CD4-positive, alpha-beta T cell (primary cell): ENCODE results near the gene ELF2. TPM values are rescaled to one million over a fixed set of nuclear protein-coding genes. Genes with fewer than 3 reads are reported as not detected.
A peak's percentile ranks its signal among the peaks of the same experiment; 100 is the strongest.

Source experiments
- ATAC-seq: fragments of 200-7000 bp; cut with Tn5 transposase; one replicate; pipeline ENCODE4 v1.10.0; 2022; ENCODE audit warnings: mild to moderate bottlenecking; ENCODE audit not compliant: poor library complexity
- CTCF ChIA-PET: fragments of 350-600 bp; sonication (Branson Sonifier 250); formaldehyde crosslinking; loops from one replicate; lab custom pipeline; 2021; ENCODE audit warnings: antibody characterized with exemption, inconsistent platforms; lab: Charles Lee
- POLR2A ChIA-PET: fragments of 350-600 bp; sonication (Branson Sonifier 250); formaldehyde crosslinking; loops from one replicate; lab custom pipeline; 2021; ENCODE audit warnings: antibody characterized with exemption, inconsistent platforms; lab: Charles Lee
- DNase-seq, 14 experiments: peaks; one replicate each; pipeline ENCODE4 v3.0.0-alpha.2; 2013 to 2020; ENCODE audit warnings: mixed read lengths in 2 of 14
- H3K27ac ChIP-seq, 2 donors: one replicate each; pipeline versions ENCODE4 v1.5.1 to v1.7.0; 2013; ENCODE audit warnings: low read length in 2 of 2, low read depth in 1 of 2, mild to moderate bottlenecking in 1 of 2
- H3K27me3 ChIP-seq, 2 experiments: 1 replicate in 1 of 2; 2 replicates in 1 of 2; pipeline versions ENCODE4 v1.6.1 to v1.7.0; 2013; ENCODE audit warnings: low read length in 2 of 2, control low read depth in 1 of 2, mild to moderate bottlenecking in 1 of 2, moderate library complexity in 1 of 2; ENCODE audit not compliant: insufficient read depth in 2 of 2, control insufficient read depth in 1 of 2
- H3K36me3 ChIP-seq: one replicate; pipeline ENCODE4 v1.6.1; 2013; ENCODE audit warnings: low read length, control low read depth; ENCODE audit not compliant: insufficient read depth
- H3K4me1 ChIP-seq: one replicate; pipeline ENCODE4 v1.6.1; 2013; ENCODE audit warnings: low read length, control low read depth; ENCODE audit not compliant: insufficient read depth
- H3K4me3 ChIP-seq: one replicate; pipeline ENCODE4 v1.5.1; 2013; ENCODE audit warnings: mild to moderate bottlenecking, low read length, moderate library complexity
- H3K9me3 ChIP-seq, 2 experiments: 1 replicate in 1 of 2; 2 replicates in 1 of 2; pipeline versions ENCODE4 v1.6.1 to v1.7.0; 2013; ENCODE audit warnings: low read length in 2 of 2, mild to moderate bottlenecking in 2 of 2, control low read depth in 1 of 2, moderate library complexity in 1 of 2; ENCODE audit not compliant: control insufficient read depth in 1 of 2, insufficient read depth in 1 of 2
- H3K27ac Mint-ChIP-seq: one replicate; pipeline ENCODE4 v1.8.0; 2020; ENCODE audit warnings: mixed read lengths
- H3K27me3 Mint-ChIP-seq: one replicate; pipeline ENCODE4 v1.8.0; 2021; ENCODE audit warnings: mixed read lengths
- H3K36me3 Mint-ChIP-seq: one replicate; pipeline ENCODE4 v1.8.0; 2021; ENCODE audit warnings: low read depth, mixed read lengths
- H3K4me1 Mint-ChIP-seq: one replicate; pipeline ENCODE4 v1.8.0; 2021; ENCODE audit warnings: low read depth, mixed read lengths
- H3K4me3 Mint-ChIP-seq: one replicate; pipeline ENCODE4 v1.8.0; 2020; ENCODE audit warnings: mild to moderate bottlenecking, mixed read lengths
- H3K9me3 Mint-ChIP-seq: one replicate; pipeline ENCODE4 v1.8.0; 2020; ENCODE audit warnings: mixed read lengths
- CTCF ChIP-seq: fragments of 200-600 bp; IDR thresholded peaks from one replicate; pipeline ENCODE4 v1.8.0; 2022; ENCODE audit warnings: antibody characterized with exemption, mild to moderate bottlenecking
- intact Hi-C, 2 experiments: fragments of 100-400 bp; cut with DNase I in 1 of 2; cut with micrococcal nuclease in 1 of 2; formaldehyde crosslinking; loops; one replicate each; pipeline versions ENCODE4 v1.15.1 to v1.9.0; 2023 to 2025; cut with DNase I, micrococcal nuclease
- total RNA-seq, 174 experiments: library from RNA in 2 of 174; stranded (reverse) in 2 of 174; gene quantifications; one replicate each; pipeline ENCODE4 v1.2.3 and lab custom pipeline; 2021 to 2026

ELF2 gene
- total RNA-seq, 2 experiments from 2014 or later: 83.3 to 84.1 TPM

DNA sequence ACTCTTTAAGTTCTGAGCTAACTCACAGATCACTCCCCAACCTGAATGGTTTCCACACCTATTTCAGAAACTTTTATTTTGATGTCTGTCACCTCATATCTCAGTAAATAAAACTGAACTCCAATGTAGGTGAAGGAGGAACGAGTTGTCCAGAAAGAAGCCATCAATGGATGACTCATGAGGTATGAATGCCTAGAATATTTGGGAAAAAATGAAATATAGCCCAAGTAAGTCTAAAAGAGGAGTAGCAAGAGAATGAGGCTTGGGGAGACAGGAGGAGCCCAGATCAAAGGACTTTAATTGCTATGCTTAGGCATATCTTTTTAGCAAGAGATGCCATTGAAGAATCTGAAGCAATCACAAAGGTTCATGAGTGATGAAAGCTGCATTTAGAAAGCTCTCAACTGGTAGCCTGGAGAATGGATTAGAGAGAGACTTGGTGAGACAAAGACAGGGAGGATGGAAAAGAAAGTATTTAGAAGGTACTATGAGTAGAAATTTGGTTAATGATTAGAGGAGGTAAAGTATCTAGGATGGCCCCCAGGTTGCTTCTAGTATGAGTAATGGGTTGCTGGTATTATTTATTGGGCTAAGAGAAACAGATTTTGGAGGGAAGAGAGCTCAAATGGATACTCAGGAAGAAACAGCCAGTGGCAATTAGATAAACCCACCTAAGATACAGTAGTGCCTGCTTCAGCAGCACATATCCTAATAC, 122.1 kb downstream of the ELF2 start:
- H3K9me3 ChIP-seq: no peaks in the 10 kb centered on the region
- DNase-seq (no peak), ATAC-seq (no peak)
- H3K4me3 ChIP-seq: no peak overlapping the region
- Mint-ChIP-seq H3K36me3 (peaks cover 76% of the 10 kb centered on the region), H3K4me3 (no peak overlapping the region), H3K4me1 (peaks cover 37% of the 10 kb centered on the region), H3K27ac (peak overlapping the region; percentile 52), H3K9me3 (no peaks in the 10 kb centered on the region), H3K27me3 (no peaks in the 10 kb centered on the region)
- CTCF ChIA-PET: interaction anchor here (1.0 kb wide), 1 partner anchor 44 kb away, joined by 3 read pairs; no protein-coding TSS in a partner anchor
- TF ChIP-seq CTCF: no peak
- no peaks in the 10 kb centered on the region for H3K27me3 ChIP-seq
- peaks cover 41% of the 10 kb centered on the region for H3K36me3 ChIP-seq
- H3K4me1 ChIP-seq: no peaks in the 10 kb centered on the region
- H3K27ac ChIP-seq: no peak overlapping the region
- POLR2A ChIA-PET: interaction anchor here (1.1 kb wide), 1 partner anchor 52 kb away, joined by 3 read pairs; no protein-coding TSS in a partner anchor
- intact Hi-C loops: no loop called here

GRCh38 chr4:139053909-139054308, 123.1 kb downstream of the ELF2 start:
- ChIA-PET CTCF (no interaction called here), POLR2A (interaction anchor here (1.1 kb wide), 1 partner anchor 51 kb away, joined by 3 read pairs; no protein-coding TSS in a partner anchor)
- no peak for ATAC-seq
- Histone ChIP-seq H3K36me3 (peaks cover 38% of the 10 kb centered on the region), H3K27ac (no peak overlapping the region), H3K9me3 (no peaks in the 10 kb centered on the region), H3K4me1 (no peaks in the 10 kb centered on the region), H3K4me3 (no peak overlapping the region), H3K27me3 (no peaks in the 10 kb centered on the region)
- H3K27me3 Mint-ChIP-seq: no peaks in the 10 kb centered on the region
- peaks cover 75% of the 10 kb centered on the region for H3K36me3 Mint-ChIP-seq
- H3K4me1 Mint-ChIP-seq: peaks cover 37% of the 10 kb centered on the region
- no peak for TF ChIP-seq CTCF
- H3K27ac Mint-ChIP-seq: peak overlapping the region; percentile 52
- intact Hi-C loops: no loop called here
- DNase-seq: no peak
- H3K4me3 Mint-ChIP-seq: no peak overlapping the region
- H3K9me3 Mint-ChIP-seq: no peaks in the 10 kb centered on the region

- H3K36me3 Mint-ChIP-seq: peaks cover 61% of the 10 kb centered on the region
- POLR2A ChIA-PET: no interaction called here
These were observed 126.6 kb downstream of the ELF2 start for GRCh38 chr4:139050446-139050845.

More at GRCh38 chr4:139050446-139050845, 126.6 kb downstream of the ELF2 start:
- Histone ChIP-seq H3K9me3 (no peaks in the 10 kb centered on the region), H3K36me3 (peaks cover 40% of the 10 kb centered on the region), H3K4me3 (no peak overlapping the region), H3K4me1 (no peaks in the 10 kb centered on the region), H3K27me3 (no peaks in the 10 kb centered on the region), H3K27ac (no peak overlapping the region)
- CTCF ChIA-PET: interaction anchor here (0.7 to 2.0 kb wide), 2 partner anchors 20 to 329 kb away, joined by 3 to 5 read pairs; no protein-coding TSS in a partner anchor
- Mint-ChIP-seq H3K9me3 (no peaks in the 10 kb centered on the region), H3K4me3 (no peak overlapping the region), H3K27me3 (no peaks in the 10 kb centered on the region), H3K4me1 (peaks cover 16% of the 10 kb centered on the region), H3K27ac (no peak overlapping the region)
- ATAC-seq (no peak), DNase-seq (no peak)
- no peak for TF ChIP-seq CTCF
- intact Hi-C loops: no loop called here
